Astrocyte (in vitro differentiated cells and primary cell): Measurements from ENCODE around the gene CFAP43. TPM values are rescaled to one million over a fixed set of nuclear protein-coding genes. Genes with fewer than 3 reads are reported as not detected.

Experiments
- DNase-seq: peaks from one replicate; pipeline ENCODE4 v3.0.0-alpha.2; 2010; ENCODE audit warnings: low read depth
- FAIRE-seq: peaks from 2 replicates; lab custom pipeline; 2011; peaks lifted over from hg19 to GRCh38; lab: Jason Lieb, UNC
- H2AFZ ChIP-seq: 2 replicates; pipeline ENCODE4 v1.6.0; 2012; ENCODE audit warnings: low read depth, low read length, inconsistent platforms
- H3K27ac ChIP-seq: 2 replicates; pipeline ENCODE4 v1.5.1; 2011; ENCODE audit warnings: low read depth, low read length, inconsistent platforms
- H3K27me3 ChIP-seq: 2 replicates; pipeline ENCODE4 v1.6.0; 2011; ENCODE audit warnings: low read length, inconsistent platforms; ENCODE audit not compliant: insufficient read depth
- H3K36me3 ChIP-seq: 2 replicates; pipeline ENCODE4 v1.5.1; 2011; ENCODE audit warnings: low read length, inconsistent platforms; ENCODE audit not compliant: insufficient read depth
- H3K4me1 ChIP-seq: 2 replicates; pipeline ENCODE4 v1.5.1; 2011; ENCODE audit warnings: low read length, inconsistent platforms; ENCODE audit not compliant: insufficient read depth
- H3K4me2 ChIP-seq: 2 replicates; pipeline ENCODE4 v1.6.0; 2012; ENCODE audit warnings: low read length, inconsistent platforms
- H3K4me3 ChIP-seq: 2 replicates; pipeline ENCODE4 v1.5.1; 2011; ENCODE audit warnings: low read depth, mild to moderate bottlenecking, low read length, inconsistent platforms; ENCODE audit not compliant: insufficient read depth
- H3K79me2 ChIP-seq: 2 replicates; pipeline ENCODE4 v1.6.0; 2012; ENCODE audit warnings: mild to moderate bottlenecking, low read length, inconsistent platforms; ENCODE audit not compliant: insufficient read depth
- H3K9ac ChIP-seq: 2 replicates; pipeline ENCODE4 v1.6.0; 2012; ENCODE audit warnings: mild to moderate bottlenecking, low read length, inconsistent platforms
- H3K9me3 ChIP-seq: 2 replicates; pipeline ENCODE4 v1.5.1; 2012; ENCODE audit warnings: low read depth, mild to moderate bottlenecking, low read length, inconsistent platforms; ENCODE audit not compliant: insufficient read depth
- H4K20me1 ChIP-seq: 2 replicates; pipeline ENCODE4 v1.6.0; 2012; ENCODE audit warnings: low read length, inconsistent platforms; ENCODE audit not compliant: insufficient read depth
- H3K27ac Mint-ChIP-seq: one replicate; pipeline ENCODE4 v1.8.0; 2021; ENCODE audit warnings: mild to moderate bottlenecking, mixed read lengths; ENCODE audit not compliant: unreplicated experiment
- H3K27me3 Mint-ChIP-seq: one replicate; pipeline ENCODE4 v1.8.0; 2021; ENCODE audit warnings: low read depth, mixed read lengths; ENCODE audit not compliant: unreplicated experiment
- H3K36me3 Mint-ChIP-seq: one replicate; pipeline ENCODE4 v1.8.0; 2021; ENCODE audit warnings: low read depth, mixed read lengths; ENCODE audit not compliant: unreplicated experiment
- H3K4me1 Mint-ChIP-seq: one replicate; pipeline ENCODE4 v1.8.0; 2021; ENCODE audit warnings: low read depth, mixed read lengths; ENCODE audit not compliant: unreplicated experiment
- H3K4me3 Mint-ChIP-seq: one replicate; pipeline ENCODE4 v1.8.0; 2021; ENCODE audit warnings: mild to moderate bottlenecking, moderate library complexity, mixed read lengths; ENCODE audit not compliant: unreplicated experiment
- H3K9me3 Mint-ChIP-seq: one replicate; pipeline ENCODE4 v1.8.0; 2021; ENCODE audit warnings: mild to moderate bottlenecking, mixed read lengths; ENCODE audit not compliant: unreplicated experiment
- CTCF ChIP-seq: IDR thresholded peaks from 2 replicates; pipeline ENCODE4 v1.5.1; 2011; ENCODE audit warnings: low read depth, mild to moderate bottlenecking, inconsistent platforms, low read length, moderate library complexity; ENCODE audit not compliant: insufficient read depth
- EZH2 ChIP-seq: IDR thresholded peaks from 2 replicates; pipeline ENCODE4 v1.6.1; 2012; ENCODE audit warnings: mild to moderate bottlenecking, low read length, inconsistent platforms; ENCODE audit not compliant: insufficient read depth
- total RNA-seq: library from RNA; stranded (reverse); gene quantifications from 2 replicates; pipeline ENCODE4 v1.2.1, GENCODE V29; 2021

The CFAP43 gene
- total RNA-seq, 1 donor from 2014 or later = 0.27 TPM

GRCh38 chr10:104253106-104253505, 20.9 kb upstream of the CFAP43 start:
- Mint-ChIP-seq H3K9me3 (no peaks in the 10 kb centered on the region), H3K36me3 (peaks cover 8% of the 10 kb centered on the region), H3K4me3 (no peak overlapping the region), H3K4me1 (peaks cover 20% of the 10 kb centered on the region), H3K27me3 (no peaks in the 10 kb centered on the region), H3K27ac (no peak overlapping the region)
- Histone ChIP-seq H3K4me2 (no peak overlapping the region), H4K20me1 (peaks cover 20% of the 10 kb centered on the region), H3K9ac (no peak overlapping the region), H3K4me3 (no peak overlapping the region), H2AFZ (no peak overlapping the region), H3K79me2 (peaks cover 40% of the 10 kb centered on the region), H3K36me3 (peaks cover 8% of the 10 kb centered on the region), H3K9me3 (no peaks in the 10 kb centered on the region), H3K27ac (no peak overlapping the region), H3K4me1 (peaks cover 18% of the 10 kb centered on the region), H3K27me3 (no peaks in the 10 kb centered on the region)
- TF ChIP-seq CTCF (no peak), EZH2 (no peak)
- FAIRE-seq = no peak
- no peak for DNase-seq

- Mint-ChIP-seq H3K27me3 (no peaks in the 10 kb centered on the region), H3K9me3 (no peaks in the 10 kb centered on the region), H3K27ac (no peak overlapping the region), H3K36me3 (peaks cover 5% of the 10 kb centered on the region), H3K4me1 (peaks cover 17% of the 10 kb centered on the region), H3K4me3 (no peak overlapping the region)
- peaks cover under 1% of the 10 kb centered on the region for H3K36me3 ChIP-seq
- H3K4me3 ChIP-seq = no peak overlapping the region
- no peaks in the 10 kb centered on the region for H3K27me3 ChIP-seq
- no peak for FAIRE-seq
- peaks cover 32% of the 10 kb centered on the region for H3K79me2 ChIP-seq
- no peak overlapping the region for H3K4me2 ChIP-seq
- TF ChIP-seq CTCF (no peak), EZH2 (no peak)
- no peak overlapping the region for H3K27ac ChIP-seq
- peaks cover 16% of the 10 kb centered on the region for H4K20me1 ChIP-seq
- no peak overlapping the region for H2AFZ ChIP-seq
- H3K9ac ChIP-seq = no peak overlapping the region
- H3K4me1 ChIP-seq = peaks cover 18% of the 10 kb centered on the region
- no peak for DNase-seq
- no peaks in the 10 kb centered on the region for H3K9me3 ChIP-seq
Measured at GRCh38 chr10:104252368-104252767, 20.2 kb upstream of the CFAP43 start.

GRCh38 chr10:104251443-104251842, 19.3 kb upstream of the CFAP43 start:
- no peak for DNase-seq
- Mint-ChIP-seq H3K9me3 (peaks cover 5% of the 10 kb centered on the region), H3K27ac (no peak overlapping the region), H3K4me3 (no peak overlapping the region), H3K36me3 (peaks cover 5% of the 10 kb centered on the region), H3K4me1 (peaks cover 14% of the 10 kb centered on the region), H3K27me3 (no peaks in the 10 kb centered on the region)
- Histone ChIP-seq H3K79me2 (peaks cover 23% of the 10 kb centered on the region), H3K4me1 (peaks cover 13% of the 10 kb centered on the region), H3K36me3 (no peaks in the 10 kb centered on the region), H4K20me1 (peaks cover 8% of the 10 kb centered on the region), H2AFZ (no peak overlapping the region), H3K27ac (no peak overlapping the region), H3K4me3 (no peak overlapping the region), H3K9me3 (no peaks in the 10 kb centered on the region), H3K4me2 (no peak overlapping the region), H3K9ac (no peak overlapping the region), H3K27me3 (no peaks in the 10 kb centered on the region)
- TF ChIP-seq EZH2 = no peak
- no peak for FAIRE-seq
